ENCODE measurements around the gene CES1. TPM values are rescaled to one million over a fixed set of nuclear protein-coding genes. Genes with fewer than 3 reads are reported as not detected.
"Not testable (repeated sequence)": the region's sequence is repeated elsewhere in the genome, so short reads cannot be mapped to it uniquely, and the experiment has no call there.

Gene CES1
- total RNA-seq, 1 donor from 2014 or later: 29.1 TPM

- Histone ChIP-seq H3K4me3 (no peak overlapping the region), H3K27me3 (ENCODE audit: low read depth) (peaks cover 13% of the 10 kb centered on the region), H3K9me3 (replicated peaks) (no peaks in the 10 kb centered on the region), H3K27ac (replicated peaks) (no peak overlapping the region), H3K36me3 (no peaks in the 10 kb centered on the region), H3K4me1 (no peaks in the 10 kb centered on the region)
- intact Hi-C loops (cut with micrococcal nuclease): no loop called here
- no peak for DNase-seq
- TF ChIP-seq CTCF (IDR thresholded peaks at IDR 0.05; ENCODE audit: borderline replicate concordance): no peak
Measured at GRCh38 chr16:55775857-55776256, 57.0 kb downstream of the CES1 start.

GRCh38 chr16:55773859-55774549 lies 58.9 kb downstream of the CES1 start:
- no peak for TF ChIP-seq CTCF (IDR thresholded peaks at IDR 0.05; ENCODE audit: borderline replicate concordance)
- Histone ChIP-seq H3K27ac (replicated peaks) (no peak overlapping the region), H3K27me3 (ENCODE audit: low read depth) (peaks cover 13% of the 10 kb centered on the region), H3K4me1 (no peaks in the 10 kb centered on the region), H3K36me3 (no peaks in the 10 kb centered on the region), H3K9me3 (replicated peaks) (no peaks in the 10 kb centered on the region), H3K4me3 (no peak overlapping the region)
- intact Hi-C loops (cut with micrococcal nuclease): no loop called here
- no peak for DNase-seq

- no peaks in the 10 kb centered on the region for H3K36me3 ChIP-seq
- no peak for TF ChIP-seq CTCF (IDR thresholded peaks at IDR 0.05; ENCODE audit: borderline replicate concordance)
- intact Hi-C loops (cut with micrococcal nuclease): no loop called here
- DNase-seq: no peak
- no peak overlapping the region for H3K27ac ChIP-seq (replicated peaks)
- H3K9me3 ChIP-seq (replicated peaks): no peaks in the 10 kb centered on the region
- H3K4me1 ChIP-seq: peaks cover 4% of the 10 kb centered on the region
- H3K27me3 ChIP-seq (ENCODE audit: low read depth): peaks cover 5% of the 10 kb centered on the region
- no peak overlapping the region for H3K4me3 ChIP-seq
Measured at GRCh38 chr16:55765161-55765560, 67.7 kb downstream of the CES1 start.

- peak overlapping the region; percentile 51 for H3K4me3 ChIP-seq
Measured at GRCh38 chr16:55760310-55761001, 72.4 kb downstream of the CES1 start.

GRCh38 chr16:55759965-55760309 lies 73.0 kb downstream of the CES1 start:
- intact Hi-C loops (cut with micrococcal nuclease); H3K9me3 ChIP-seq (replicated peaks); DNase-seq; H3K4me1 ChIP-seq; H3K36me3 ChIP-seq; H3K4me3 ChIP-seq; H3K27me3 ChIP-seq (ENCODE audit: low read depth): not testable (repeated sequence)
- H3K27ac ChIP-seq (replicated peaks): peak overlapping the region; percentile 77

More at GRCh38 chr16:55760310-55761001, 72.4 kb downstream of the CES1 start:
- intact Hi-C loops (cut with micrococcal nuclease): no loop called here
- TF ChIP-seq CTCF (IDR thresholded peaks at IDR 0.05; ENCODE audit: borderline replicate concordance): no peak
- peak overlapping the region; percentile 77 for H3K27ac ChIP-seq (replicated peaks)
- H3K27me3 ChIP-seq (ENCODE audit: low read depth): no peaks in the 10 kb centered on the region
- H3K4me1 ChIP-seq: peaks cover 8% of the 10 kb centered on the region
- DNase-seq: peak; percentile 62
- H3K9me3 ChIP-seq (replicated peaks): no peaks in the 10 kb centered on the region
- no peaks in the 10 kb centered on the region for H3K36me3 ChIP-seq

- H3K4me1 ChIP-seq; intact Hi-C loops (cut with micrococcal nuclease); H3K27ac ChIP-seq (replicated peaks); H3K9me3 ChIP-seq (replicated peaks); H3K27me3 ChIP-seq (ENCODE audit: low read depth); H3K36me3 ChIP-seq; H3K4me3 ChIP-seq; DNase-seq: not testable (repeated sequence)
Measured at GRCh38 chr16:55757595-55758527, 75.0 kb downstream of the CES1 start.

Measured in left ventricle myocardium inferior (tissue), 1 donor.